Adipose tissue (tissue), 3 donors: ENCODE measurements around the gene DCTN2. TPM values are rescaled to one million over a fixed set of nuclear protein-coding genes. Genes with fewer than 3 reads are reported as not detected.
"Not testable (repeated sequence)": the region's sequence is repeated elsewhere in the genome, so short reads cannot be mapped to it uniquely, and the experiment has no call there.

Experiments used
- H3K27ac ChIP-seq: one replicate; pipeline ENCODE4 v1.5.1; 2013; ENCODE audit warnings: low read depth, low read length
- WGBS, 3 donors: extraction: QIAGEN DNeasy Blood & Tissue Kit; methylation state at CpG; one replicate each; pipeline ENCODE4 v1.1.7; 2013; 5-methylcytosine and 5-hydroxymethylcytosine counted together
- polyA plus RNA-seq, 3 donors: library from polyadenylated mRNA; stranded (reverse); fragments of 200-250 nt; gene quantifications; one replicate each; pipeline ENCODE4 v1.2.3, GENCODE V29; 2013
- donor health status: healthy with polysubstance abuse.
- donor health status: Bipolar disorder and iron deficiency.
- donor health status: healthy.

Gene DCTN2
- polyA plus RNA-seq, 3 donors, result 88.6 to 95.1 (median 93.2) TPM

DNA sequence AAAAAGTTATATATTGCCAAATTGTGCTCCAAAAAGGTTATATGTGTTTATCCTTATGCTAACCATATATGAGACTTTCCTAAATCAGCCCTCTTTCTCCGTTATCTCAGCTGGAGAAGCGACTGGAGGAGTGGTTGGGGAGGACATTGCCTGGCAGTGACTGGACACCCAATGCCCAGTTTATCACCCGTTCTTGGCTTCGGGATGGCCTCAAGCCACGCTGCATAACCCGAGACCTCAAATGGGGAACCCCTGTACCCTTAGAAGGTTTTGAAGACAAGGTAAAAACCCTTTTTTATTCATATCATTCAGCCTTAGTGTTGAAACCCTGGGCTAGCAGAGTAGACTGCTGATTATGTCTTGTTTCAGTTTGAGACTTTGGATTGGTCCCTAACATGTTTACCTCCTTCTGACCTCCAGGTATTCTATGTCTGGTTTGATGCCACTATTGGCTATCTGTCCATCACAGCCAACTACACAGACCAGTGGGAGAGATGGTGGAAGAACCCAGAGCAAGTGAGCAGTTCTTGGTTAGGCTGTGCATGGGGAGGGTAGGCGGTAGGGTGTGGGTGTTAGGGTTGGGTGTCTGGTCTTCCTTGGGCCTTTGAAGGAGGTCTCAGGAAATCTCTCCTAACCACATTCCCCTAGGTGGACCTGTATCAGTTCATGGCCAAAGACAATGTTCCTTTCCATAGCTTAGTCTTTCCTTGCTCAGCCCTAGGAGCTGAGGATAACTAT, 35.2 kb downstream of the DCTN2 start:
- H3K27ac ChIP-seq, result no peak overlapping the region
- WGBS, 3 donors, result 92 to 98% (median 97%) methylated on average over 7 of the region's 7 CpGs

DNA sequence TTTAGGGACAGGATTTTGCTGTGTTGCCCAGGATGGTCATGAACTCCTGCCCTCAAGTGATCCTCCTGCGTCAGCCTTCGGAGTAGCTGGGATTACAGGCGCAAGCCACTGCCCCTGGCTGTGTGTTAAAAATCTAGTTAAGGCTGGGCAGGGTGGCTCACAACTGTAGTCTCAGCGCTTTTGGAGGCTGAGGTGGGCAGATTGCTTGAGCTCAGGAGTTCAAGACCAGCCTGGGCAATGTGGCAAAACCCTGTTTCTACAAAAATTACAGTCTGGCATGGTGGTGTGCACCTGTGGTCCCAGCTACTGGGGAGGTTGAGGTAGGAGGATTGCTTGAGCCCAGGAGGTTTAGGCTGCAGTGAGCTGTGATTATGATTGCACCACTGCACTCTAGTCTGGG, 35.8 kb downstream of the DCTN2 start:
- H3K27ac ChIP-seq, result no peak overlapping the region
- 97 to 99% (median 97%) methylated on average over 4 of the region's 4 CpGs for WGBS, 3 donors

DNA sequence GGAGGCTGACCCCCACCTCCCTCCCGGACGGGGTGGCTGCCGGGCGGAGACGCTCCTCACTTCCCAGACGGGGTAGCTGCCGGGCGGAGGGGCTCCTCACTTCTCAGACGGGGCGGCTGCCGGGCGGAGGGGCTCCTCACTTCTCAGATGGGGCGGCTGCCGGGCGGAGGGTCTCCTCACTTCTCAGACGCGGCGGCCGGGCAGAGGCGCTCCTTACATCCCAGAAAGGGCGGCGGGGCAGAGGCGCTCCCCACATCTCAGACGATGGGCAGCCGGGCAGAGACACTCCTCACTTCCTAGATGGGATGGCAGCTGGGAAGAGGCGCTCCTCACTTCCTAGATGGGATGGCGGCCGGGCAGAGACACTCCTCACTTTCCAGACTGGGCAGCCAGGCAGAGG, 39.2 kb downstream of the DCTN2 start:
- WGBS, 3 donors, result 98 to 100% (median 98%) methylated on average over 11 to 20 of the region's 28 CpGs
- not testable (repeated sequence) for H3K27ac ChIP-seq

DNA sequence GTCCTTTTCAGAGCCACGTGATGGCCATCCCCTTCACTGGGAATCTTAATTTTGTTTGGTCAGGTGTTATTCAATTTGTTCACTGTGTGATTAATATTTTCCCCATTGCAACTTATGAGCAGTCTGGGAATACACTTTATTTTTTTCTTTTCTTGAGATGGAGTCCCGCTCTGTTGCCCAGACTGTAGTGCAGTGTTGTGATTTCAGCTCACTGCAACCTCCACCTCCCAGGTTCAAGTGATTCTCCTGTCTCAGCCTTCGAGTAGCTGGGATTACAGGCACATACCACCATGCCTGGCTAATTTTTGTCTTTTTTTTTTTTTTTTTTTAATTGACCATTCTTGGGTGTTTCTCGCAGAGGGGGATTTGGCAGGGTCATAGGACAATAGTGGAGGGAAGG, 40.5 kb downstream of the DCTN2 start:
- WGBS, 3 donors, result 84 to 98% (median 97%) methylated on average over 4 of the region's 4 CpGs
- H3K27ac ChIP-seq, result not testable (repeated sequence)

DNA sequence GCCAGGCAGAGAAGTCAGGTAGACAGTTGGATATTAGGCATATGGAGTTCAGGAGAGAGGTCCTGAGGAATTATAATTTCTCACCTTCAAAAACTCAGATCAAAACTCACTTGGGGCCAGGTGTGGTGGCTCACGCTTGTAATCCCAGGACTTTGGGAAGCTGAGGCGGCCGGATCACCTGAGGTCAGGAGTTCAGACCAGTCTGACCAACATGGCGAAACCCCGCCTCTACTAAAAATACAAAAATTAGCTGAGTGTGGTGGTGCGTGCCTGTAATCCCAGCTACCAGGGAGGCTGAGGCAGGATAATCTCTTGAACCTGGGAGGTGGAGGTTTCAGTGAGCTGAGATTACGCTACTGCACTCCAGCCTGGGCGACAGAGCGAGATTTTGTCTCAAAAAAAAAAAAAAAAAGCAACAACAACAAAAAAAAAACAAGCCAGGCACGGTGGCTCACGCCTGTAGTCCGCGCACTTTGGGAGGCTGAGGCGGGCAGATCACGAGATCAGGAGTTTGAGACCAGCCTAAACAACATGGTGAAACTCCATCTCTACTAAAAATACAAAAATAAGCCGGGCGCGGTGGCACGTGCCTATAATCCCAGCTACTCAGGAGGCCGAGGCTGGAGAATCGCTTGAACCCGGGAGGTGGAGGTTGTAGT, 44.6 kb downstream of the DCTN2 start:
- not testable (repeated sequence) for H3K27ac ChIP-seq
- WGBS, 3 donors, result 96 to 98% (median 97%) methylated on average over 20 to 22 of the region's 22 CpGs

DNA sequence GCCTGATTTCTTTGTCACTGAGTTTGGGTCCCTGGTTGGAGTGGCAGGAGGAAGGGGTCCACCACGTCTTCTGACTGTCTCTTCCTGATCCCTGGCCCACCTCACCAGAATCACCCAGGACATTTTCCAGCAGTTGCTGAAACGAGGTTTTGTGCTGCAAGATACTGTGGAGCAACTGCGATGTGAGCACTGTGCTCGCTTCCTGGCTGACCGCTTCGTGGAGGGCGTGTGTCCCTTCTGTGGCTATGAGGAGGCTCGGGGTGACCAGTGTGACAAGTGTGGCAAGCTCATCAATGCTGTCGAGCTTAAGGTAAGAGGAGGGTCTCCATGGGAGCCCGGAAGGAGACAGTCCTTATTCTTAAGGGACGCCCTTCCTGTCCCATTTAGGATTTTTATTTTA, 46.8 kb downstream of the DCTN2 start:
- WGBS, 3 donors, result 75 to 93% (median 90%) methylated on average over 11 of the region's 11 CpGs
- H3K27ac ChIP-seq, result no peak overlapping the region

DNA sequence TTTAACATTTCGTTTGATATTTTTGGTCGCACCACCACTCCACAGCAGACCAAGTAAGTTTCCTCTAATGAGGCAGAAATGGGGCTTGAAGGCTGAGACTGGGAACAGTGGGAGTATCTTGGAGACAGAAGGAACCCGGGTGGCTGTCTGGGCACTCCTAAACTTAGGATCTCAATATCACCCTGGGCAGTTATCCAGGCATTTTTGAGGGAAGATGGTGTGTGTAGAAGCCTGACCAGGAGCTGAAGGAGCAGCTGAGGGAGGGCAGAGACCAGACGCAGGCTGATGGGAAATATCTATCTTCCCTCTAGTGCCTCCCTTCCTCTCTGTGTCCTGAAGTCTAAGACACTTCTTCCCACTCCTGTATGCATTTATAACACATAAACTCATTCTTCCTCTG, 48.4 kb downstream of the DCTN2 start:
- 90 to 96% (median 94%) methylated on average over 4 of the region's 4 CpGs for WGBS, 3 donors
- no peak overlapping the region for H3K27ac ChIP-seq

DNA sequence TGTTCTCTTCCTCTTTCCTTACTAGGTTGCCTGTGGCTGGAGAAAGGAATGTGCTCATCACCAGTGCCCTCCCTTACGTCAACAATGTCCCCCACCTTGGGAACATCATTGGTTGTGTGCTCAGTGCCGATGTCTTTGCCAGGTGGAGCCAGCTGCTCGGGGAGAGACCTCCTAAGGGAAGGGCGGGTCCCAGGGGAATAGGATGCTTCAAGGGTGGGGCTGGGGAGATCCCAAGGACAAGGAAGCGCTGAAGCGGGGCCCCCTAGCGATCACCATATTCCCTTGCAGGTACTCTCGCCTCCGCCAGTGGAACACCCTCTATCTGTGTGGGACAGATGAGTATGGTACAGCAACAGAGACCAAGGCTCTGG, 48.9 kb downstream of the DCTN2 start:
- whole genome bisulfite sequencing, 3 donors, result 85 to 94% (median 88%) methylated on average over 9 of the region's 9 CpGs
- H3K27ac ChIP-seq, result no peak overlapping the region

DNA sequence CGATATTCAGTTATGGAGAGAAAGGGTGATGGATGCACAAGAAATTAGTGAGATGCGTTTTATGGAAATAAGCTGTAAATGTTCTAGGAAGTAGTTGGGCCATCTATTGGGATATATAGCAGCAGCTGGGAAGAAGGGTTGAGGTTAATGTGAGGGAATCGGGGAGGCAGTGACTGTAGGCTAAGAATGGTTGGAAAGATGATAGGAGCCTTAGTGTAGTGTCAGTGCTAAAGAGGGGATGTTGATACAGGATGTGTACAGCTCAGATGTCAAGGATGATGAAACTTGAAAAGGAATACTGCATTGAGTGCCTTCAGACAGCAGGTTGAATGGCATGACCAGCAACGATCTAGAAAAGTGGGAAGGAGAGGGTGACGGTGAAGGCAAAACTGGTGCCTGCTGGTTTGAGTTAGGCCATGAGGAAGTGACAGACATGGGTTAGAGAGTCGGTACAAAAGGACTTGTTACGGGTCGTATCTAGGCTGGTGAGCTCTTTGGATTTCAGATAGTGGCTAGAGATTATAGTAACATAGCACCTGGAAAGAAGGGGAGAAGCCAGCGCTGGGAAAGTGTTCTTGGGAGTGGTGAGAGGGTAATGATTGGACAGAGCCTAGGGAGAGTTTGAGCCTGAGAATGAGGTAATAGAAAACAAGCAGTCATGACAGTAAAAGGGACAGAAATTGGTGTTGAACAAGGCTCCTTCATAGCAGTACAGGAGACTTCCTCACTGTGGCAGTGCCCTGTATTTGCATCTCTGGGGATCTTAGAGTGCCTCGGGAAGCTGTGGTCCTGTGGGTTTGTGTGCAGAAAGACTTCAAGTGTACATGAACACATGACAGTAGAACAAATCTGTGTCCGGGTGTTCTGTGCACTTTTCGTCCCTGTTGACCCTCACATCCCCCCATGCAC, 49.5 kb downstream of the DCTN2 start:
- 90 to 94% (median 93%) methylated on average over 12 of the region's 12 CpGs for WGBS, 3 donors
- H3K27ac ChIP-seq, result no peak overlapping the region

DNA sequence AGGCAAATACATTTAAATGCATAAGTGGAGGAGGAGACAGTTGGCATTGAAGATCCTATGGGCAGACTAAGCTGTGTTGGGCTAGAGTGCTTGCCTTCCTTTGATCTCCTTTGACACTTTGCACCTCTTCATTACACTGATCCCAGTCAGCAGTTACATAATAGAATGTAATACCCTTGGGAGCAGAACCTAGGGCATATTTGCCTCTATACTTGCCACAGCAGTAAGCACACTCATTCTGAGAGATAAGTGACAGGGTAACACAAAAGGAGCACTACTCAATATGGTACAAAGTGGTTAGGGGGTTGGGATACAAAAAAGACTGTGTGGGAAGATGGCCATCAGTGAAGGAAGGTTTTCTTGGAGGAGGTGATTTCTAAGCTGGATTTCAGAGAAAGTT, 50.2 kb downstream of the DCTN2 start:
- H3K27ac ChIP-seq, result no peak overlapping the region

DNA sequence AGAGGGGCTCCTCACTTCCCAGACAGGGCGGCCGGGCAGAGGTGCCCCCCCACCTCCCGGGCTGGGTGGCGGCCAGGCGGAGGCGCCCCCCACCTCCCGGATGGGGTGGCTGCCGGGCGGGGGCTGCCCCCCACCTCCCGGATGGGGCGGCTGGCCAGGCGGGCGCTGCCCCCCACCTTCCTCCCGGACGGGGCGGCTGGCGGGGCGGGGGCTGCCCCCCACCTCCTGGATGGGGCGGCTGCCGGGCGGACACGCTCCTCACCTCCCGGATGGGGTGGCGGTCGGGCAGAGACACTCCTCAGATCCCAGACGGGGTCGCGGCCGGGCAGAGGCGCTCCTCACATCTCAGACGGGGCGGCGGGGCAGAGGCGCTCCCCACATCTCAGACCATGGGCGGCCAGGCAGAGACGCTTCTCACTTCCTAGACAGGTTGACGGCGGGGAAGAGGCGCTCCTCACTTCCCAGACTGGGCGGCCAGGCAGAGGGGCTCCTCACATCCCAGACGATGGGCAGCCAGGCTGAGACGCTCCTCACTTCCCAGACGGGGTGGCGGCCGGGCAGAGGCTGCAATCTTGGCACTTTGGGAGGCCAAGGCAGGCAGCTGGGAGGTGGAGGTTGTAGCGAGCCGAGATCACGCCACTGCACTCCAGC, 51.8 kb downstream of the DCTN2 start:
- WGBS, 3 donors, result 94 to 97% (median 97%) methylated on average over 23 to 45 of the region's 48 CpGs
- not testable (repeated sequence) for H3K27ac ChIP-seq

DNA sequence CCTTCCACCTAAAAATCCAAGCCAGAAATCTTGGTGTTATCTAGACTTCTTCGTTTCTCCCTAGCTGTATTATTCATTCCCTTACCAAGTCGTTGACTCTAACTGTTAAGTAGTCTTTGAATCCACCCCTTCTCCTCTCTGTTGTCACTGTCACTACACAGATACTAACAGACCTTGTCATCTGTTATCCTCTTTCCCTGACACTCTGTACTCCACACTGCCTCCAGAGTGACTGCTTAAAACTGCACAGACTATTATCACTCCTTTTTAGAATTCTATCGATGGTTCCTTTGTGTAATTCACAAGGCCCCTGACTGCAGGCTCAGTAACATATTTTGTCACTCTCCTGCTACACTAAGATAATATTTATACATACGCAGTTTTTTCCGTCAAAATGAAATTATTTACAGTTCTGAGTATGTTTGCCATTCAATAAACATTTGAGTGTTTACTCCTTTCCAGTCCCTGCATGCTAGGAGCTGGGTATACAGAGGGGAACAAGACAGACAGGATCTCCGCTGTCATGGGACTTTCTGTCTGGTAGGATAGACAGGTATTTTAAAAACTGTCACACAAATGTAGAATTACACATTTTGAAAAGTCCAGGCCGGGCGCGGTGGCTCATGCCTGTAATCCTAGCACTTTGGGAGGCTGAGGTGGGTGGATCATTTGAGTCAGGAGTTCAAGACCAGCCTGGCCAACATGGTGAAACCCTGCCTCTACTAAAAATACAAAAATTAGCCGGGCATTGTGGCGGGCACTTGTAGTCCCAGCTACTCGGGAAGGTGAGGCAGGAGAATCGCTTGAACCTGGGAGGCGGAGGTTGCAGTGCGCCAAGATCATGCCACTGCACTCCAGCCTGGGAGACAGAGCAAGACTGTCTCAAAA, 55.4 kb downstream of the DCTN2 start:
- WGBS, 3 donors, result 88 to 96% (median 94%) methylated on average over 15 of the region's 15 CpGs
- H3K27ac ChIP-seq, result no peak overlapping the region

DNA sequence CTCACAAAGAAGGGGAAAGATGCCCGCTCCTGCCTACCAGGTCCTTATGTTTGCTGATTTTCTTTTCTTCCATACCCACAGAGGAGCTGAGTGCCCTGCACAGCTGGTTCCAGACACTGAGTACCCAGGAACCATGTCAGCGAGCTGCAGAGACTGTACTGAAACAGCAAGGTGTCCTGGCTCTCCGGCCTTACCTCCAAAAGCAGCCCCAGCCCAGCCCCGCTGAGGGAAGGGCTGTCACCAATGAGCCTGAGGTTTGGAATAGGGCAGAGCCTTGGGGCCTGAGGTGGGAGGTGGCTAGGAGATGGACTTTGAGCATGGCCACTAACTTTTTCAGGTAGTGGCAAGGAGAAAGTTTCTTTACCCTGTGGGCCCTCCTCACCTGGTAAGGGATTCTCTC, 56.9 kb downstream of the DCTN2 start:
- 93 to 97% (median 97%) methylated on average over 4 of the region's 4 CpGs for WGBS, 3 donors
- H3K27ac ChIP-seq, result no peak overlapping the region

DNA sequence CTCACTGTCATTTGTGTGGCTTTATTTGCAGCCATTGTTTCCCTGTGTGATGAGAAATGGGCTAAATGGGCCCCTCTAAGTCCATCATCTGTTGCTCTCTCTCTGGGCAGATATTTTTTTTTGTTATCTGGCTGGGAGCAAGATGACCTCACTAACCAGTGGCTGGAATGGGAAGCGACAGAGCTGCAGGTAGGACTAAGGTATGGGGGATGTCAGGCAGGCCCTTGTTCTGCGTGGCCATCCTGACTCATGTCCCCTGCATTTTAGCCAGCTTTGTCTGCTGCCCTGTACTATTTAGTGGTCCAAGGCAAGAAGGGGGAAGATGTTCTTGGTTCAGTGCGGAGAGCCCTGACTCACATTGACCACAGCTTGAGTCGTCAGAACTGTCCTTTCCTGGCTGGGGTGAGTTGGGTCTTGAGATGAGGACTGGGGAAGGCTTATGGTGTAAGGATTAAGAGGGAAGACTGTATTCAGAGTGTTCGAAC, 57.8 kb downstream of the DCTN2 start:
- no peak overlapping the region for H3K27ac ChIP-seq

DNA sequence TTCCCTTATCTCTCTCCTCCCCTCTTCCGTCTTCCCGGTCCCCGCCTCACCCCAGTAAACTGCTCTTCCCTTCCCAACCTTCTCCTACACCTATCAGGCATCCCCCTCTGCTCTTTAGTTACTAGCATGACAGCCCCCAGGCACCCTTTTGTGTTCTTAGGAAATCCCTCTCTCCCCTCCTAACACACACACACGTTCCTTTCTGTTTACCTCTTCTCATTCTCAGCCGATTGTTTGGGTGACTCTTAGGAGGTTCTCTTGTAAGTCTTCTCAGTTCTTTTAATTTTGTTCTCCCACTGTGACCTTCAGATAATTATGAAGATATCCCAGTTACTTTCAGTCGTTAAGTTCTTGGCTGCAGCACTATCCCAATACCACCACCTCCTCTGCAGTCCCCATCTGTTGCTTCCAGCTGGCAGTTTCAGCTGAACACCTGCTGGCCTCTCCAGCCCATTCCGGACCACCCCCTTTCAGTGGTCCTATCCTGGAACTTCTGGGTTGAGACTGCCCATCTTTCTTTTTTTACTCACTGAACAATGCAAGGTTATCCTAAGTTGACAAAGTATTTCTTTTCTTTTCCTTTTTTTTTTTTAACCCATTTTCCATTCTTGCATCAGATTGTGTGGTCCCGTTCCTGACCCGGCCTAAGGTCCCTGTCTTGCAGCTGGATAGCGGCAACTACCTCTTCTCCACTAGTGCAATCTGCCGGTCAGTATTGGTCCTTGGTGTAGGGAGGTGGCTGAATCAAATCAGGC, 58.4 kb downstream of the DCTN2 start:
- 18 to 31% (median 30%) methylated on average over 11 of the region's 11 CpGs for WGBS, 3 donors
- no peak overlapping the region for H3K27ac ChIP-seq

More for the DNA sequence above, 57.8 kb downstream of the DCTN2 start:
- 76 to 89% (median 89%) methylated on average over 5 of the region's 5 CpGs for WGBS, 3 donors

DNA sequence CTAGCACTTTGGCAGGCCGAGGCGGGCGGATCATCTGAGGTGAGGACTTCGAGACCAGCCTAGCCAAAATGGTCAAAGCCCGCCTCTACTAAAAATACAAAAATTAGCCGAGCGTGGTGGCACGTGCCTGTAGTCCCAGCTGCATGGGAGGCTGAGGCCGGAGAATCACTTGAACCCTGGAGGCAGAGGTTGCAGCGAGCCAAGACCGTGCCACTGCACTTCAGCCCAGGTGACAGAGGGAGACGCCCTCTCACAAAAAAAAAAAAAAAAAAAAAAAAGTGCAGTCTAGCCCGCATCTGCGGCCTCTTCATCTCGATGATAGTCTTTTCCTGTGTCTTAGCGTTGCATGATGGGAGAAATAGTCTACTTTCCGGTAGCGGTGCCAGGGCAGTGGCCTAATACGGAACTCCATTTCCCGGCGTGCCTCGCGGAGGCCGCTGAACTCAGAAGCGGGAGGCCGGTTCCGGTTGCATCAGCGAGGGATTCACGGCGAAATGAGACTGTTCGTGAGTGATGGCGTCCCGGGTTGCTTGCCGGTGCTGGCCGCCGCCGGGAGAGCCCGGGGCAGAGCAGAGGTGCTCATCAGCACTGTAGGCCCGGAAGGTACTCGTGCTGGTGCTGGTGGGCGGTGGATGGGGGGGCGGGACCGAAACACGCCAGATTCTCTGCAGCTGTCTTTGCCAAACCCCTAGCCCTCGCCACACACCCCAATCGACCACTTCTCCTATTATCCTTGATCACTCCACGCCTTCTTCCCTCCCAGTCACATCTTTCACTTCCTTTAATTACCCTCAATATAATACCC, 59.2 kb downstream of the DCTN2 start, which contains the start of gene MARS1:
MARS1 (plus strand) TSS at position 472 of the 805 bp plus-strand sequence; CDS start at position 495, 23 bp downstream.
- 8 to 10% (median 9%) methylated on average over 42 to 47 of the region's 47 CpGs for WGBS, 3 donors
- H3K27ac ChIP-seq, result no peak within 1 kb of the TSS
